ENCODE data around the gene PARPBP.
"Not testable (repeated sequence)": the region's sequence is repeated elsewhere in the genome, so short reads cannot be mapped to it uniquely, and the experiment has no call there.

Gene PARPBP

GRCh38 chr12:102147062-102147587, 27.1 kb downstream of the PARPBP start:
- not testable (repeated sequence) for DNase-seq (ENCODE audit: low spot score)

- DNase-seq (ENCODE audit: low spot score) = not testable (repeated sequence)
These were observed 35.2 kb downstream of the PARPBP start for GRCh38 chr12:102155206-102155605.

- DNase-seq (ENCODE audit: low spot score) = no peak
These were observed 43.4 kb downstream of the PARPBP start for GRCh38 chr12:102163383-102163782.

GRCh38 chr12:102167821-102168604, 48.0 kb downstream of the PARPBP start:
- DNase-seq (ENCODE audit: low spot score) = no peak

GRCh38 chr12:102169922-102170621, 50.1 kb downstream of the PARPBP start:
- peak; percentile 8 for DNase-seq (ENCODE audit: low spot score)

GRCh38 chr12:102171951-102172350, 52.0 kb downstream of the PARPBP start:
- no peak for DNase-seq (ENCODE audit: low spot score)

GRCh38 chr12:102172436-102172835, 52.5 kb downstream of the PARPBP start:
- DNase-seq (ENCODE audit: low spot score) = no peak

GRCh38 chr12:102174117-102174516, 54.1 kb downstream of the PARPBP start:
- no peak for DNase-seq (ENCODE audit: low spot score)

- no peak for DNase-seq (ENCODE audit: low spot score)
These were observed 54.8 kb downstream of the PARPBP start for GRCh38 chr12:102174761-102175160.

- no peak for DNase-seq (ENCODE audit: low spot score)
These were observed 62.7 kb downstream of the PARPBP start for GRCh38 chr12:102182635-102183034.

- no peak for DNase-seq (ENCODE audit: low spot score)
These were observed 75.8 kb downstream of the PARPBP start for GRCh38 chr12:102195826-102196225.

- DNase-seq (ENCODE audit: low spot score) = no peak
These were observed 77.8 kb downstream of the PARPBP start, which contains the start of gene PMCH for GRCh38 chr12:102197789-102198188. Gene PMCH, minus strand, starts transcription at chr12:102197833. Its CDS starts 63 bp downstream, at chr12:102197770.

- DNase-seq (ENCODE audit: low spot score) = no peak
These were observed 81.6 kb downstream of the PARPBP start for GRCh38 chr12:102201436-102202061.

- no peak for DNase-seq (ENCODE audit: low spot score)
These were observed 82.6 kb downstream of the PARPBP start for GRCh38 chr12:102202556-102202955.

- no peak for DNase-seq (ENCODE audit: low spot score)
These were observed 84.0 kb downstream of the PARPBP start for GRCh38 chr12:102204025-102204424.

- no peak for DNase-seq (ENCODE audit: low spot score)
These were observed 96.2 kb downstream of the PARPBP start for GRCh38 chr12:102215992-102216691.

GRCh38 chr12:102220736-102221135, 100.8 kb downstream of the PARPBP start:
- DNase-seq (ENCODE audit: low spot score) = no peak

GRCh38 chr12:102227954-102228353, 108.0 kb downstream of the PARPBP start:
- DNase-seq (ENCODE audit: low spot score) = no peak

- DNase-seq (ENCODE audit: low spot score) = no peak
These were observed 112.1 kb downstream of the PARPBP start for GRCh38 chr12:102232036-102232435.

- no peak for DNase-seq (ENCODE audit: low spot score)
These were observed 112.5 kb downstream of the PARPBP start for GRCh38 chr12:102232446-102232845.

GRCh38 chr12:102234599-102234998, 114.6 kb downstream of the PARPBP start:
- no peak for DNase-seq (ENCODE audit: low spot score)

- not testable (repeated sequence) for DNase-seq (ENCODE audit: low spot score)
These were observed 120.9 kb downstream of the PARPBP start for GRCh38 chr12:102240859-102241258.

All from Ammon's horn (tissue), 1 donor.